NCI-H2081 treated with DMSO at 0.1 percent for 48 hours (cell line): ENCODE data around the gene ADGRG7.
"Not testable (repeated sequence)": the region's sequence is repeated elsewhere in the genome, so short reads cannot be mapped to it uniquely, and the experiment has no call there.

Experiments
- DNase-seq: peaks from one replicate; lab custom pipeline; 2025; lab: John Stamatoyannopoulos, UW

The ADGRG7 gene, protein sequence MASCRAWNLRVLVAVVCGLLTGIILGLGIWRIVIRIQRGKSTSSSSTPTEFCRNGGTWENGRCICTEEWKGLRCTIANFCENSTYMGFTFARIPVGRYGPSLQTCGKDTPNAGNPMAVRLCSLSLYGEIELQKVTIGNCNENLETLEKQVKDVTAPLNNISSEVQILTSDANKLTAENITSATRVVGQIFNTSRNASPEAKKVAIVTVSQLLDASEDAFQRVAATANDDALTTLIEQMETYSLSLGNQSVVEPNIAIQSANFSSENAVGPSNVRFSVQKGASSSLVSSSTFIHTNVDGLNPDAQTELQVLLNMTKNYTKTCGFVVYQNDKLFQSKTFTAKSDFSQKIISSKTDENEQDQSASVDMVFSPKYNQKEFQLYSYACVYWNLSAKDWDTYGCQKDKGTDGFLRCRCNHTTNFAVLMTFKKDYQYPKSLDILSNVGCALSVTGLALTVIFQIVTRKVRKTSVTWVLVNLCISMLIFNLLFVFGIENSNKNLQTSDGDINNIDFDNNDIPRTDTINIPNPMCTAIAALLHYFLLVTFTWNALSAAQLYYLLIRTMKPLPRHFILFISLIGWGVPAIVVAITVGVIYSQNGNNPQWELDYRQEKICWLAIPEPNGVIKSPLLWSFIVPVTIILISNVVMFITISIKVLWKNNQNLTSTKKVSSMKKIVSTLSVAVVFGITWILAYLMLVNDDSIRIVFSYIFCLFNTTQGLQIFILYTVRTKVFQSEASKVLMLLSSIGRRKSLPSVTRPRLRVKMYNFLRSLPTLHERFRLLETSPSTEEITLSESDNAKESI

DNA sequence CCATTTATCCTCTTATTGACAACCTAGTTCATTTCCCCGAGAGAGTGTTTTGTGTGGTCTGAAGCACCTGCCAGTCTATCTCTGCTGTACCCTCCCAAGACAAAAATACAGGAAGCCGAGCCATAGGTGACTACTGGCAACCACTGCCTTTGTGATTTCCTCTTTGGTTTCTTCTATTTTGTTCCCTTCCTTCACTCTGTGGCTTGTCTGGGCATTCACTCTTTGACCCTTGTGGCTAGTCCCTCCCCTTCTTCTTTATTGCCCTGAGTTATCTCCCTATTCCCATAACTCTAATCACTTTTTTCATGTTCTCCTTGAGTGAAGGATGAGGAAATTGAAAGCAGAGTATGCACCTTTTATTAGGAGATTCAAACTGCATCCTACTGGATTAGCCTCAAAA, at the start of gene ADGRG7:
TSS of gene ADGRG7 (plus strand) at position 297 of the 400 bp plus-strand sequence. CDS start 256 bp downstream, outside the sequence.
- DNase-seq, result no peak

DNA sequence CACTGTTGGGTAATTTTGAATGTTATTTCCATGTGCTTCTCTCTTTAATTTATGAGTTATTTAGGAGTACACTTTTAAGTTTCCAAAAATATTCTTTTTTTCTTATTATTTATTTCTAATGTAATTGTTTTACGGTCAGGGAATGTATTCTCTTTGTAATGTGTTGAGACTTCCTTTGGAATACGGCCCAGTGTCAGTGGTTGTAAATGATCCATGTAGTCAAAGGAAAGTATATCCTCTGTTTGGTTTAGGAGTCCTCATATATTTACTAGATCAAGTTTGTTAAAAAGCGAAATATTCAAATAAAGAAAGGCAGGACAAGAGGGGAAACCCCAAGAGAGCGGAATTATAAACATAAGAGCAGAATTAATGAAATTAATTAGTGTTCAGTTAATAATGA, 49.0 kb upstream of the ADGRG7 start:
- DNase-seq, result no peak

DNA sequence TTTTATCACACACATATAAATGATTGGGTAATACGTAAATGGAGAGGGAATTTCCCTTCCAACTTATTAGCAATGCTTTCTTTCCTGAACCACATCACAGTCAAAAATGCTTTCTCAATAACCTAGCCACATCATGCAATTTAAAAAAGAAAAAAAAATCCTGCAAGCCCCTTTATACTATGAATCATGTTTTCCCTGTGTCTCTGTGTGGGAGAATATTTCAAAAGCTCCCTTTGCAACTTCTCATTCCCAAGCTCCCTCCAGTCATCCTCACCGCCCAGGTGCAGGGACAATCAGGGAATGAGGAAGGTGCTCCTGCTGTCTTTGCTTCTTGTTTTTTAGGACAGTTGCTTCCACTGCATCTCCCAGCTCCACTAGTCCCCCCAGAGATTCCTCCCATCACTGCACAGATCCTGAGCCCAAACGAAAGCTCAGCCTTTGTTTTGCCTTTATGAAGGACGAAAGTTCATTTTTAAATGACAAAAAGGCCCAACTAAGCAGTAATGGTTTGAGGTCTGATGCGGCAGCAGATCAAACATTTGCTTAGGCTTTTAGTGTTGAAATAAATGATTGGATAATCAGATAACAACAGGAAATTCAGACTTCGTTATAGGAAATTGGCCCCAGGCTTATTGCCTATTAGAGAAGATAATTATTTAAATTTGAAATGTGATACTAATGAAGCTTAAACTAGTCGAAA, 47.8 kb upstream of the ADGRG7 start:
- DNase-seq, result no peak

DNA sequence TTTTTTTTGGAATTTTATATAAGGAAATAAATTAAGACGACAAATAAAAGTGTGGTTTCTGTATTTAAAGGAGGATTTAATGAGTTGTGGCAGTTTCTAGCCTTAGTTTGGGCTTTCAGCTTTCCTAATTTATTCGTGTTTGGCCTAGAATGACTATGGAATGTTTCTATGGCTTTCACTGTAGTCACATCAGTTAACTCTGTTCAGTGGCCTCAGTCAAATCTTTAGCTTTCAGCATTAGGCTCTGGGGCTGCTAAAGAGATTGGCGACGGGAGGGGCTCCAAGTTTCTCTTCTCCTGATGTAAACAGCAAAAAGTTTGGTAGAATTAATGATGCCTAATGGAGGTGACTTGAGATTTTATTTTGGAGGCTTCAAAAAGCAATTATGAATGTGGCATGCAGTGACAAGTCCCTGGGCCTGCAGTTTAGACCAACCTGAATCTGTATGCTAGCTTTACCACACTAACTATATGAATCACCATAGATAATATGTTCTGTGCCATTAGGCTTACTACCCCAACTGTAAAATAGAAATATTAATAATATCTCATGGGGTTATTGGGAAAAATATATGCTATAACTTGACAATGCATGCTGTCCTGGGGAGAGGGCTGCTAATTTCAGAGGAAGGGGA, 47.1 kb upstream of the ADGRG7 start:
- no peak for DNase-seq

DNA sequence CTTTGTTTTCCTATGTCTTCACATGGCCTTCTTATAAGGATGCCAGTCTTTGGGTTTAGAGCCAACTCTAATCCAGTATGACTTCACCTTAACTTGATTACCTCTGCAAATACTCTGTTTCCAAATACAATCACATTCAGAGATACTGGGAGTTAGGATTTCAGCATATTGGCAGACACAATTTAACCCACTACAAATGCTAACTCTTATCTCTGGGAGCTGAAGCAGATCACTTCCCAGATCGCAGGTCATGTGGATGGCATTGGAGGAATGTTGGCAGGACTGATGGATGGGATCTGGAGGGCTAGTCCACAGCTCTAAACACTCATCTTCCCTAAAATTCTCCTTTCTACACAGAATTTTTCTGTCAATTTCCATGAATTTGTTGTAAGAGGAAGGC, 46.2 kb upstream of the ADGRG7 start:
- no peak for DNase-seq

DNA sequence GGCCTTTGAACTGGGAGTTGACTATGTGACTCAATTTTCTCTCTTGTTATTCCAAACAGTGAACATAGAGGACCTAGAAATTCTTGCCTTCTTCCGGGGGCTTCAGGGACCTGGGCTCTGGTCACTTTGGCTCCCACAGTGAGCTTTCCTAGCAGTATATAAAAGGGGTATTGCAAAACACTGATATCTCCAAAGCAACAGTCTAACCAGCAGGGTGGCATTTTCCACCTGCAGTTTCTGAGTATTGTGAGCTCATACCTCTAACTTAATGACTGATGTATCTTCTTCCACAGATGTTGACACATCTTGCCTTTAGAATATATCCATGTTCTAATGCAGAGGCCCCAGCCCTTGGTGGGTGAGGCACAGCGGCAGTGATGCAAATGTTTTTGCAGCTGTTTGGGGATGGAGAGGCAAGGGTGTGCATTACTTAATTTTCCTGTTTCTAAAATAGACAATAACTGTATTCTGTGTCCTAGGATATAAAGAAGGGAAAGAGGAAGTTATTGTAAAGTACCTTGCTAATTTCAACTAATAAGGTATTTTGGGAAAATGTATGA, 45.7 kb upstream of the ADGRG7 start:
- no peak for DNase-seq

DNA sequence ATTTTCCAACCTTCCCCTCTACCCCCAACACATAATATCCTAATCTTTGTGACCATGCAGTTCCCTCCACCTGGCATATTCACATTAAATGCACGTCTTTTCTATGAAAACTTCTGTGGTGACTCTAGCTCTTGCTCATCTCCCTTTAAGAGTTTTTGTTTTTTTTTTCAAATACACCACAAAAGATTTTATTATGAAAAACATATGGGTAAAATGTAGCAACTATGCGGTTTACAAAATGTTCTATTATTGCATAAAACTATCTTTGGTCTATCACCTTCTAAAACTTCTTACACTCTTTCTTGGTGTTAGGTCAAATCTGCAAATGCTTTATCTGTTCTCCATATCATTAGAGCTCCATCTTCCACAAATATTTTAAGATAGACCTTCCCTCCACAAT, 38.6 kb upstream of the ADGRG7 start:
- DNase-seq, result no peak

DNA sequence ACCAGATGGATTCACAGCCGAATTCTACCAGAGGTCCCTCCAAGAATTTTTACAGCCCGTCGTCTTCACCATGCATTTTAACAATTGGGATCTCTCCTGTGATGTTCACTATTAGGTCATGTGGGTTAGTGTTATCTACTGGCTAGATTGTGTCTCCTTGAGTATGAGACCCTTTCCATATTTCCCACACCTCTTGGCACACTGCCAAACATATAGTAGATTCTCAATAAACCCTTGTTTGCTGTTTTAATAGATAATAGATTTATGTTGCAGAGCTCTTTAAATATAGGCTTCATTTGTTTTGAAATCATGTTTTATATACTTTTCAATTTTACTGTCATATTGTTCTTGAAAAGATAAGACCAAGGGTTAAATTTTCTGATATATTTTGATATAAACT, 34.9 kb upstream of the ADGRG7 start:
- DNase-seq, result no peak

DNA sequence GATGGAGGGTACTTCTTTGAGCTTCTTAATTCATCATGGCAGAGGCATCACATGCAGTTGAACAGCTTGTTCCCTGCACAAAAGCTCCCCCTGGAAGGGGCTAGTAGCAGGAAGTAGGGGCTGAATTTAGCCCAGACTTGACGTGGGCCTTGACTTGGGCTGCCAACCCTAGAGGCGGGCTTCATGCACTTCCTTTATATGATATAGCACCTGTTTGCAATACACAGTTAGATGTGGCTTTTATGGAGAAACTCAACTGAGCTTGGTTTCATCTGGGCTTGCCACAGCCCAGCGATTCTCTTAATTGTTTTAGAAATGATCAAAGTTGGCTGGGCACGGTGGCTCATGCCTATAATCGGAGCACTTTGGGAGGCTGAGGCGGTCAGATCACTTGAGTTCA, 33.7 kb upstream of the ADGRG7 start:
- DNase-seq, result no peak

DNA sequence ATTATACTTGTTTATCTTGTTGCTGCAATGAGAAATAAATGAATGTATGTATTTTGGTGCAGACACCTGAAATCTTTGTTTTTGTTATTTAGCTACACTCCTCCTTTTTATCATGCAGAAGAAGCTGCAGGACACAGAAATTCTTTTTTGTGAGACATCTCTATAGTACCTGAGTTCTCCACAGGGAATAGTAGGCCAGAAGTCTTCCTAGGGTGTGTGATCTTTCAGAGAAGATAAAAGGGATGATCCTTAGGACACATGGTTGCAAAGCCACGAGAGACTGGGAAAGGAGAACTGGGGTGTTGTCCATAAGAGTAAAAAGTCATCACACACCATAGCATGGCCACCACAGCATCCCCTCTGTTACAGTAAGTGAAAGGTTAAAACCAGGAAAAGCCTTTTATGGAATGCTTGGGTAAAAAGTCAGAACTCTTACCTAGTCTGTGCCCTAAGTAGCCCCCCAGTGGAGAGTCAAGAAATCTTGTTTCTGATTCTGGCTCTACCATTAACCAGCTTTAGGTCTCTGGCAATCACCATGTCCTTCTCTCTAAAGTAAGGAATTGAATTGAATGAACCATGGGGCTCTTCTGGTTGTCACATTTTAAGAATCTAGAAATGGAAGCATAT, 31.9 kb upstream of the ADGRG7 start:
- no peak for DNase-seq

DNA sequence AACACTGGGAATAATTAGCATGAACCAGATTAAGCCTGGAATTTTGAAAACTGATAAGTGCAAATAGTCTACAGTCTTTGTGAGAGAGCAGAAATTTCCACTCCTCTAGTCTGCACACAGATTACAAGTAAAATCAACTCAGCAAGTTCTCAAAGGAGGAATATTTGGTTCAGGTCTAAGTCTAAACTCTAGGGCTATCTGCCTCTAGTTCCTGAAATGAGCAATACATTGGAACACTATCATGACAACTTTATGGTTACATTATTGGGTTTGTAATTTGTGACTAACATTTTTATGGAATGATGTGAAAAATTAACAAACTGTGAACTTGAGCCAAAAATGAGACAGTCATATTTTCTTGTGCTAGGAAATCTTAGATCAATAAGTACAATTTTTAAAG, 30.8 kb upstream of the ADGRG7 start:
- DNase-seq, result no peak

DNA sequence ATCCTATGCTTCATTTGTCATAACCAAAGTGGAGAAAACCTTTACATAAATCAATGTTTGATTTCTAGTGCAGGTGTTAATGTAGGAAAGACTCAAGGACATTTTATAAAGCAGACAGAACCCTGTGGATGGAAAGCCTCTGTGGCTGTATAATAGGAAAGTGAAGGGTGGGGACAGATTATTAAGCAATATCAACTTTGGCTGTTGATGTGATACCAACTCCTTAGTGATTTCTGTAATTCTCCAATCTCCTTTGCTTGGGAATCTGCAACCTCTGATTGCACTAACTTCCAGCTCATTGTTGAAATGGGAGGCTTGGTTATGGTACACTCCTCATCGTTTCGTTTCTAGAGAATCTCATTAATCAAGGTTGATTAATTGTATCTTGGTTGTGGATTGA, 29.3 kb upstream of the ADGRG7 start:
- no peak for DNase-seq

DNA sequence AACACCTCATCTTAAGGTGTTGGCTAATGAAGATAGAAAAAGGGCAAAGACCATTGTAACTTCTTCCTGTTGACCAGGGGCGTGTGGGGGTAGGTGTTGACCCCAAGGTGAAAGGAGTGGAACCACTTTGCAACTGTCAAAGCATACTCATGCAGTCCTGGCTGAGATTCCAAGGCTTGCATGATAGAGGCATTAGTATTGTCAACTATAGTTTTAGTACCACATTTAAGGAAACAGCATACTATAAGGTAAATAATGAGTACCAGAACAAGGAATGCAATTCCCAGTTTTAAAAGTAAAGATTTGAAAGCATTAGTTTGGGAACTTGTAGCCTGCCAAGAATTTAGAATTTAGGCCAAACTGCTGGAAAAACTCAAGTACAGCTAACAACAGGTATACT, 27.8 kb upstream of the ADGRG7 start:
- no peak for DNase-seq

DNA sequence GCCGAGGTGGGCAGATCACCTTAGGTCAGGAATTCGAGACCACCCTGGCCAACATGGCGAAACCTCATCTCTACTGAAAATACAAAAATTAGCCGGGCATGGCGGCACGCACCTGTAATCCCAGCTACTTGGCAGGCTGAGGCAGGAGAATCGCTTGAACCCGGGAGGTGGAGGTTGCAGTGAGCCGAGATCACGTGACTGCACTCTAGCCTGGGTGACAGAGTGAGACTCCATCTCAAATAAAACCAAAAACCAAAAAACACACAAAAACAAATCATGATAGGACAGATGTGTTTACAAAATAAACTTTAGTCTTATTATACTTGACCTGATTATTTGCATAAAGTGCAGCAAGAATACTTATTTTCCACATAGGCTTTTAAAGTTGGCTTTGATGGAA, 27.2 kb upstream of the ADGRG7 start:
- DNase-seq, result not testable (repeated sequence)

DNA sequence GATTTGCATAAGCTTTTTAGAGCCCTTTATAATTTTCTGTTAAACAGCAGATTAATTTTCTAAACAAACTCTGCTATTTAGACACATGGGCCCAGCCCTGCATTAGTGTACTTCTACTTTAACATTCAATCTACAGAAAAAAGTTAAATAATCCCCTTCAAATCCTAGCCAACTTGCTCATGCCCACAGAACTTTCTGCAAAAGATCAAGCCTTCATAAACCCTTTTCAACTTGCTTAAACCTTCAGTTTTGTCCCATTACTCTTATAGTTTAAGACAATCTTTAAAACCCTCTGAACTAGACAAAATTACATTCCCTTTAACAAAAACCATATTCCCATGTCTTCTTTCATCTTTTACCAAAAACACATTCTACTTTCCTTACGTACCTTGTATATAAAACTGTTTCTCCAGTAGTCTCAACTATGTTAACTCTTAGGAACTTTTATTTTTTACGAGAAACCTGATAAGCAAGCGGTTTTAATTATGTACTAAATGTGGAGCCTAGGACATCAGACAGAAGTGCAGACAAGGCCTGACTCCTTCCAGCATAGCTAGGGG, 25.2 kb upstream of the ADGRG7 start:
- DNase-seq, result no peak

DNA sequence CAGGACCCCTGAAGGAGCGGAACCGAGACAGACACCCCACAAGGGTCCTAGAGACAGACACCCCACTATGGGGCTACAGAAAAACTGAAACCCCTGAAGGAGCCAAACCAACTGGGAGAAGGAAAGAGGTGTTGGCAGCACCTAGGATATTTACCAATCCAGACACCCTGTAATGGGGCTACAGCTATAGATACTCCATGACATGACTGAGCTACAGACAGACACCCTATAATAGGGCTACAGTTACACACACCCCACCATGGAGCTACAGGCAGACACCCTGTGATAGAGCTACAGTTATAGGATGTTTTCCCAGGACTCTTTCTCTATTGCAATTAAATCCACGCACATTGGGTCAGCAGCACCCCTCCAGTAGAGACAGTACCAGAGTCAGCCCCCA, 22.6 kb upstream of the ADGRG7 start:
- no peak for DNase-seq

DNA sequence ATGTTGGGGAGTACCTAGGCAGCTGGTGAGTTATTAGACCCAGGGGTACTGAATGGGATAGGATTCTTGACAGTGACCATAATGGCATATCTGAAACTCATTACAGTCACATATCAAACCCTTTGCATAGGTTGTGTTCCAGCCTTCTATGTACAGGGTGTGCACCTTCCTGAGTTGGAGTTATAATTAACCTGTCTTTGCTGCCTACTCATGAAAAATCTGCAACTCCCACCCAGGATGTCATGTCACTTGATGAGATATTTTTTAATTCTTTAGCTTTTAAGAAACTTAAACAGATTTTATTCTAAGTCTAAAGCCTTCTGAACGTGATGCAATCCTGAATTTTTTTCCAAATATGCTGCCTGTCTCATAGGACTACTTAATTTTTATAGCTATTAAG, 21.1 kb upstream of the ADGRG7 start:
- no peak for DNase-seq

DNA sequence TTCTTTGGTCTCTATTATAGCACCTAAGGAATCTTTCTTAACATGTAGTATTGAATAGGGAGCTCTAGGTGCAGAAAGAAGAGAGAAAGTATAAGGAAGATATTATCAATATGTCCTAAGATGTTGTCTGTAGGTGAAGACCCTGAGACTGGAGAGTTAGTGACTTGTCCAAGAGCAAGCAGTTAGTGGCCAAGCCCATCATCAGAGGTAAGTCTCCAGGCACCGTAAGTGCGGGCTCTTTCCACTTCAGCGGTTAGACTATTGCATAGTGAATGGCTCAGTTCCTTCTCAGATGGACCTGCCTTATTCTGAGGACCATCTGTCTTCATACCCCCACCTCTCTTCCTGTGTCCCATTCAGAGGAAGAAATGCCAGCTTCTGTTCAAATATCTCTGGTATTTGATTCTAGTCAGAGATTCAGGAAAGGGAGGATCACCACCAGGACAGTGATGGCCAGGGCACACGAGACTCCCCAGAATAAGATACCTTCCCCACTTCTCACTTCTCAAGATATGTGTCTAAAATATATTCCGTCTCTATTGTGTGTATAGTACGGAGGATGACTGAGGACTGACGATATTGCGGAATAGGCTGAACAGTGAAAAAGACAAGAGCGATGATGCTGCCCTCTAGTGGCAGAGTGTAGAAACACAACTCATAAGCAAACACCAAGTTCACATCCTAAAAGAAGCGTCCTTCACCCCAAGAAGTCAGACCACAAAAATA, 19.1 kb upstream of the ADGRG7 start:
- DNase-seq, result peak; percentile 8

DNA sequence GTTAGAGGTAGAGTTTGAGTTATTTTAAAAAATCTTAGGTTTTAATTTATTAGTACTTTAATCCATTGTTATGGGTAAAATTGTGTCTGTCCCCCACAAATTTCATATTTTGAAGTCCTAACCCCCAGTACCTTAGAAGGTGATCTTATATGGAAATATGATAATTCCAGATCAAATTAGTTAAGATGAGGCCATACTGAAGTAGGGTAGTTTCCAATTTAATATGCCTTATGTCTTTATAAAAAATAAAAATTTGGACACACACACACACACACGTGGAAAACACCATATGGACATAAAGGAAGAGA, 18.6 kb upstream of the ADGRG7 start:
- no peak for DNase-seq

DNA sequence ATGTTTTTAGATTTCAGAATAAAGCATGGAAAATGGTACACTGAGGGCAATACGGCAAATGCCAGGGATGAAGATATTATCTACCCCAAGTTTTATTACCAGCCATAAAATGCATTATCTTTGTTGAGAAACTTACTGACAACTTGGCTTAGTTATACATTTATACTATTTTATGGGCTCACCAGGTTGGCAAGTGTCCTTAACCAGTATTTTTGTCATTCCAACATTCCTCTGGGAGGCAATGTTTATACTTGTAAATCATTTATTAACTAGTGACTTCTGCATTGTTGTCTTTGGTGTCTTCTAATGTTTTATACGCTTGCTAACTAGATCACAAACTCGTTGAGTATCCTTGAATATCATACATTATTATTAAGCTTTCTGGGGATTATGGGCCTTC, 18.0 kb upstream of the ADGRG7 start:
- DNase-seq, result no peak
